ENCODE measurements around the gene KIR2DL1.

GRCh38 chr19:54792814-54793213, 23.2 kb downstream of the KIR2DL1 start:
- no peak for TF ChIP-seq POU6F1 (CRISPR knock-in tag; IDR thresholded peaks at IDR 0.05; ENCODE audit: borderline replicate concordance, low read depth)
- TF ChIP-seq ZFP30 (CRISPR knock-in tag; IDR thresholded peaks at IDR 0.05), result no peak
- no peak for TF ChIP-seq CSRNP3 (CRISPR knock-in tag; IDR thresholded peaks at IDR 0.05)
- TF ChIP-seq ZNF565 (CRISPR knock-in tag; conservative IDR thresholded peaks at IDR 0.05; ENCODE audit: low read depth), result no peak
